HG03135 (cell line): ENCODE results near the gene SLC7A1.

Experiments used
- ATAC-seq: cut with Tn5 transposase; IDR thresholded peaks from one replicate; pipeline ENCODE4 v1.9.1; 2021; ENCODE audit warnings: mild to moderate bottlenecking, moderate library complexity; ENCODE audit not compliant: unreplicated experiment

The SLC7A1 gene

GRCh38 chr13:29583073-29583785 lies 12.3 kb downstream of the SLC7A1 start:
- ATAC-seq = no peak

GRCh38 chr13:29582171-29582570 lies 13.3 kb downstream of the SLC7A1 start:
- no peak for ATAC-seq

GRCh38 chr13:29581666-29582065 lies 13.8 kb downstream of the SLC7A1 start:
- ATAC-seq = no peak

GRCh38 chr13:29579094-29579493 lies 16.4 kb downstream of the SLC7A1 start:
- no peak for ATAC-seq

- ATAC-seq = no peak
Measured at GRCh38 chr13:29578300-29579085, 17.0 kb downstream of the SLC7A1 start.

GRCh38 chr13:29577136-29578051 lies 18.1 kb downstream of the SLC7A1 start:
- no peak for ATAC-seq

GRCh38 chr13:29576581-29576980 lies 18.9 kb downstream of the SLC7A1 start:
- ATAC-seq = no peak

GRCh38 chr13:29575098-29575497 lies 20.4 kb downstream of the SLC7A1 start:
- ATAC-seq = no peak

GRCh38 chr13:29573190-29573589 lies 22.3 kb downstream of the SLC7A1 start:
- no peak for ATAC-seq

GRCh38 chr13:29572575-29572974 lies 22.9 kb downstream of the SLC7A1 start:
- ATAC-seq = no peak

GRCh38 chr13:29571876-29572570 lies 23.5 kb downstream of the SLC7A1 start:
- no peak for ATAC-seq

- no peak for ATAC-seq
Measured at GRCh38 chr13:29570051-29570654, 25.3 kb downstream of the SLC7A1 start.

GRCh38 chr13:29569253-29570050 lies 26.0 kb downstream of the SLC7A1 start:
- ATAC-seq = no peak

GRCh38 chr13:29568731-29569130 lies 26.8 kb downstream of the SLC7A1 start:
- no peak for ATAC-seq

GRCh38 chr13:29567411-29567810 lies 28.1 kb downstream of the SLC7A1 start:
- ATAC-seq = no peak

GRCh38 chr13:29566206-29566605 lies 29.3 kb downstream of the SLC7A1 start:
- no peak for ATAC-seq

- no peak for ATAC-seq
Measured at GRCh38 chr13:29564818-29565217, 30.7 kb downstream of the SLC7A1 start.

- ATAC-seq = no peak
Measured at GRCh38 chr13:29564373-29564772, 31.1 kb downstream of the SLC7A1 start.

GRCh38 chr13:29563941-29564340 lies 31.5 kb downstream of the SLC7A1 start:
- no peak for ATAC-seq
